Measurements from ENCODE around the gene CTBP2.
A peak's percentile ranks its signal among the peaks of the same experiment; 100 is the strongest.
"Not testable (repeated sequence)": the region's sequence is repeated elsewhere in the genome, so short reads cannot be mapped to it uniquely, and the experiment has no call there.

Gene CTBP2

GRCh38 chr10:125087191-125087896, 73.0 kb downstream of the CTBP2 start:
- no peak for DNase-seq (ENCODE audit: low read depth)

GRCh38 chr10:125086691-125087090, 73.7 kb downstream of the CTBP2 start:
- no peak for DNase-seq (ENCODE audit: low read depth)

DNA sequence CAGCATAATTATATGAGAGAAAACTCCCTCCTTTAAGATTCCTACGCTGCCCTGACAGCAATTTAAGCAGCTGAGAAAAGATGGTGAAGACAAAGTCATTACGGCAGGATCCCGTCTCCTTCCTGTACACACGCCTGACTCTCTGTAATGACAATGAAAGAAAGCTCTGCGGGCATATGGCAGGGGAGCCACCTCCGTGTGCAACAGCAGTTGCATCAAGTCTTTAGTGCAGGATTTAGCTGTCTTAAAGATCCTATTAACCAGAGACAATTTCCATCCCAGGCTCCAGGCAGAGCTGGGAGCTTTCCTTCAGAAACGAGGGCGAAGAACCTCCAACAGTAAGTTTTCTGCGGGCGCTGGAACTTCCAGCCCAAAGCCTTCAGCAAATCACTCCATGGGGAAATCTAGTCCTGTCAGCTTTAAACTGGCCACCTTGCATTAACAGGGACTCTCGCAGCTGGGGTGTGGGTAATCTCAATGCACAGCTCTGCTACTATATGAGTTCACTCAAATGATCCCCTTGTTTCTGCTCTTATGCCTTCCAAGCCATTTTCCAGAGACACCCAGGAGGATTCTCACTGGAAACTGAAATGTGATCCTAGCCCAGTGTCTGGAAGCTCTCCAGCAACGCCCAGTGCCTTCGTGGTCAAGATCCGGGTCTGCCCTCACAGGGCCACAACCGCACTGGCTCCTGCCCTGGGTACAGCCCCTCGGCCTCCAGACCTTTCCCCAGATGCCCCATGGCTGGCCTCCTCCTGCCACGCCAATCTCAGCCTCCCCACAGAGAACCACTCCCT, 74.9 kb downstream of the CTBP2 start:
- DNase-seq (ENCODE audit: low read depth) = peak; percentile 30

DNA sequence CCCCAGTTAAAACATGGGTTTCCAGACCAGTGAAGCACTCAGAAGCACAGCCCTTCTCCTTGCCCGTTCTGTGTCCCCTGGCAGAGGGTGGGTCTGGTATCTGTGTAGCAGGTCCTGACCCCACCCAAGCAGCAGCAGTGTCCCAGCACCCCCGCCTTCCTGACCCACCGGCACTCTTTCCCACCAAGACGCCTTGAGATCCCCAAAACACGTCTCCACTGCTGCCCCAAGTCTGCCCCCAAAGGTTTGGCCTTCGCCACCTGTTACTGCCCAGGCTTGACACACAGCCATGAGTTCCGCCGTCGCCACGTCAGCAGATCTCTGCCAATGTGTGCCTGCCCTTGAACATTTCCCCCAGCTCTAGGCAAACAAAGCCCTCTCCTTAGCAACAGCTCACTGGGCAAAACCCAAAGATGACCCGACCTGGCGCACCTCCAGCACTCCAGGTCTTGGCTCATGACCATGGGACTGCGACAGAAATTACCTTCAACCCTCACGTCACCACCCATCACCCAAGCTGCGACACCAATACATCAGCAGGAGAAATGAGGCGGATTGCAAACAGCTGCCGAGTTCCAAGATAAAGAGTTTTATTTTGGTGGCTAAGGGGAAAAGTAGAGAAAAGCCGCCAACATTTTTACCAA, 75.6 kb downstream of the CTBP2 start:
- no peak for DNase-seq (ENCODE audit: low read depth)

- DNase-seq (ENCODE audit: low read depth) = peak; percentile 99
These were observed 76.2 kb downstream of the CTBP2 start for GRCh38 chr10:125084191-125084613.

DNA sequence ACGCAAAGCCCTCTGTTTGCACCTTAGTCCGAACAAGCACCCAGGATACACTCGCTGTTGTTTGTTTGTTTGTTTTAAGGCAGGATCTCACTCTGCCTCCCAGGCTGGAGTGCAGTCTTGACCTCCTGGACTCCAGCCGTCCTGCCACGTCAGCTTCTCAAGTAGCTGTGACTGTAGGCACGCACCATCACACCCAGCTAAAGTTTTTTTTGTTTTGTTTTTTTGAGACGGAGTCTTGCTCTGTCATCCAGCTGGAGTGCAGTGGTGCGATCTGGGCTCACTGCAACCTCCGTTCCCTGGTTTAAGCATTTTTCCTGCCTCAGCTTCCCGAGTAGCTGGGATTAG, 76.8 kb downstream of the CTBP2 start:
- DNase-seq (ENCODE audit: low read depth) = peak; percentile 92

DNA sequence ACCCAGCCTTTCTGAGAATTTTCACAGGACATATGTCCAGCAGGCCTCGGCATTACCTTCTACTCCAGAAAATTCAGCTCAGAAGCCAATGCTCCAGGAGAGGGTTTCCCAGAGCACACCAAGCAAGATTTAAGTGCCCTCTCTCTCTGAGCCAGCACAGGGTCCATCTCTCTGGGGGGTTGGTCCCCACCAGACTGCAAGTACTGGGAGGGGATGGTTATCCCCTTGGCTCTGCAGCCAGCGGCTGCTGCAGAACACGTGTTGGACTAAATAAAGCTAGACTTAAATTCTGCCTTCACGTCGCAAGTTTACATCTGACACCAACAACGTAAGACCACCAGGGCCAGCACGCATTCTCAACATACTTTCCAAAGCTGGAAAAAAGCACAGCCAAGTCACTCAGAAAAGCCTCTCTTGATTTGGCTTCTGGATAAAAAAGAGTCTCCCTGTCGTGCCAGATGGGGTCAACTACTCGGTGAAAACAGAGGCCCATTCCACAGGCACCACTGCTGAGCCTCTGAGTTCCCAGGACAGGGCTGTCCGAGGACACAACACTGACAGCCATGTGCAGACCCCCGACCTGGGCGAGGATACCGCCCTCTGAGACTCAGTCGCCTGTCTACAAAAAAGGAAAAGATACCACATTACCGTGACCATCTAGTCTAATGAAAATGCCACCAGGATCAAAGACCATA, 77.3 kb downstream of the CTBP2 start:
- no peak for DNase-seq (ENCODE audit: low read depth)

GRCh38 chr10:125082471-125082870, 77.9 kb downstream of the CTBP2 start:
- not testable (repeated sequence) for DNase-seq (ENCODE audit: low read depth)

DNA sequence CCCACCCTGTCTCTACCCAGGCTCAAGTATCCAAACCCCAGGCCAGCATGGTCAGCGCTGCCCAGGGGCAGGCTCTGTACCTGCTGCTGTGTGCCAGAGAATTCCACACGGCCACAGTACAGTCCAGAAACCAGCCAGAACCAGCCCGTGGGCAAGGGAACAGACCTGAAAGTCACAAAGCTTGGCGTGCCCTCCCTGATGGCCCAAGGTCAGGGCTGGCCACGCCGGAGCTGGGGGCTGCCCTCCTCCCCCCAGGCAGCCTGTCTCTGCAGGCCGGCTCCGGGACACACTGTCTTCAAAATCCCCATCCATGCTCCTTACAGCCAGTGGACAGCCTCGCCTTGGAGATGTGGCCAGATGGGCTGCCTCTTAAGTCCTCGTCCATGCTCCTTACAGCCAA, 78.4 kb downstream of the CTBP2 start:
- DNase-seq (ENCODE audit: low read depth) = no peak

GRCh38 chr10:125080984-125081383, 79.4 kb downstream of the CTBP2 start:
- DNase-seq (ENCODE audit: low read depth) = no peak

GRCh38 chr10:125080296-125080695, 80.1 kb downstream of the CTBP2 start:
- DNase-seq (ENCODE audit: low read depth) = no peak

DNA sequence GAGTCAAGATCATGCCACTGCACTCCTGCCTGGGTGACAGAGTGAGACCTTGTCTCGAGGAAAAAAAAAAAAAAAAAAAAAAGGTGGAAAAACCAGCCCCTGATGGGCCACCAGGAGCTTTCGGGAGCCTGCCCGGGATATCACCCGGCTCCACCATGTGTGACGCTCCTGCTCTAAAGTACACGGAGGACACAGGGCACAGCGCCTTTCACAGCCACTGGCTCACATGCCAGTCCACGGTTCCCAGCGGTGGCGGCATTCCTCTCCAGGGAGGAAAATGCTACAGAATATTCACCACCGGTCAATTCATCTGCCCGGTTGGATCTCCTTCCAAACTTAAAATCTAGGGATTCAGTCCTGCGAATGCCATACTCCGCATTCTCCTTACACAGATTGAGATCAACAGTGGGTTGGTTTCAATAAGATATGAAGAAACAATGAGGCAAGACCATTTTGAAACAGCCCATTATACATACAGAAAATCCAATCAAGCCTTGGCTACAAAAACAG, 81.2 kb downstream of the CTBP2 start:
- DNase-seq (ENCODE audit: low read depth) = no peak

GRCh38 chr10:125076891-125077541, 83.3 kb downstream of the CTBP2 start:
- peak; percentile 34 for DNase-seq (ENCODE audit: low read depth)

DNA sequence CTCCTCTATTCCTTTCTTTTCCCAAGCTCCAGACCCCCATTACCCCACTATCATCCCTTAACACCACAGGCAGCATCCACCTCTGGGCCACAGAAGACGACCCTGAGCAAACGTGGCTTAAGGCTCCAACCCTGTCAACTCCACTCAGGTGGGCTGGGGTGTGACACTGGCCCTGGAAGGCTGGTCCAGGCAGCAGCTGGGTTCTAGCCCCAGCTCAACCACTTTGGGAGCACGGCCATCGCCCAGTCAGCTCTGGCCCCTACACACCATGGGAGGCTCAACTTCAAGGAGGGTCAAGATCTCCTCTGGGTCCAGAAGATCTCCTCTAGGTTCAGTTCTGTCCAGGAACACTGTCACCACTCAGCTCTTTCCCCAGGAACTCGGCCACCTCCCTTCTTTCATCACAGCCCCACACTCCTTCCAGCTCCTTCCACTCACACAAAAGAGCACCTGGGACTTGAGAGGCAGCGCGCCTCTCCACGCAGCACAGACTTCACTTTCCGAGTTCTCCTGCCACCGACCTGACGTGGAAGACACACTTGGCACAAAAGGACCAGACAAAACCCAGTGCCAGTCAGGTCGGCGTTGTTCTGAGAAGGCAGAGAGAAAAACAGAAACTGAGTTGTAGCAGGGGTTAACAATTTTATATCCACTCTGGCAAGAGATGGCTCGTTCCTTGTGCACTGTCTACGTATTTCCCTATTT, 84.1 kb downstream of the CTBP2 start:
- DNase-seq (ENCODE audit: low read depth) = no peak

DNA sequence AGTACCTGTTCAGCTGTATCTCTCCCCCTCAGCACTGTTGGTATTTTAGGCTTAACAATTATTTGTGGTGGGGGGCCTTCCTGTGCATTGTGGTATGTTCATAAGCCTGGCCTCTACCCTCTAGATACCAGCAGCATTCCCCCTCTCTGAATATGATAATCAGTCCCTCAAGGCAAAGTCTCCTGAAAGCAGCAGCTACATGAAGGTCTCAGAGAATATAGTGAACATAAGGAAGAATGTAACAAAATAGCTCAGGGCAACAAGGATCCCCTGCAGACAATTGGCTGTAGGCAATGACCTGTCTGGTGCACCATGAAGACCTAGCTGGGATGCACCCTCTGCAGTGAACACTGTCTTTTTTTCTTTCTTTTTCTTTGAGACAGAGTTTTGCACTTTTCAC, 86.4 kb downstream of the CTBP2 start:
- no peak for DNase-seq (ENCODE audit: low read depth)

GRCh38 chr10:125072794-125073193, 87.6 kb downstream of the CTBP2 start:
- DNase-seq (ENCODE audit: low read depth) = no peak

GRCh38 chr10:125071008-125071407, 89.4 kb downstream of the CTBP2 start:
- no peak for DNase-seq (ENCODE audit: low read depth)

- DNase-seq (ENCODE audit: low read depth) = no peak
These were observed 92.0 kb downstream of the CTBP2 start for GRCh38 chr10:125068406-125068805.

DNA sequence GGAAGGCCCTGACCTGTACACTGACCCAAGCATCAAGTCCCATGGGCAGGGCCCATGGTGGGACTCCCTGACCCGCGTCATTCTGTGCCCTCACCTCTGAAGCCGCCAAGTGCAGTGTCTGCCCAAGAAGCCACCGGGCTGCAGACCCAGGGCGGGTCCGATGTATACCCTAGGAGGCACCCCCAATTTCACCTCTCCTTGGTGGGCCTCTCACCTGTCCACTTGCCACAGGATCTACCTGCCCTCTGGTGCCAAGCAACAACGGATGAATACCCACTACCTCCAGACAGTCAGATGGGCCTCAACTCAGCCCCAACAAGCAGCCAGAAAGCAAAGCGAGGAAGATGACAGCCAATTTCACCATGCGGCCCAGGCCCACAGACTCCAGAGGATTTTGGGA, 92.6 kb downstream of the CTBP2 start:
- DNase-seq (ENCODE audit: low read depth) = no peak

DNA sequence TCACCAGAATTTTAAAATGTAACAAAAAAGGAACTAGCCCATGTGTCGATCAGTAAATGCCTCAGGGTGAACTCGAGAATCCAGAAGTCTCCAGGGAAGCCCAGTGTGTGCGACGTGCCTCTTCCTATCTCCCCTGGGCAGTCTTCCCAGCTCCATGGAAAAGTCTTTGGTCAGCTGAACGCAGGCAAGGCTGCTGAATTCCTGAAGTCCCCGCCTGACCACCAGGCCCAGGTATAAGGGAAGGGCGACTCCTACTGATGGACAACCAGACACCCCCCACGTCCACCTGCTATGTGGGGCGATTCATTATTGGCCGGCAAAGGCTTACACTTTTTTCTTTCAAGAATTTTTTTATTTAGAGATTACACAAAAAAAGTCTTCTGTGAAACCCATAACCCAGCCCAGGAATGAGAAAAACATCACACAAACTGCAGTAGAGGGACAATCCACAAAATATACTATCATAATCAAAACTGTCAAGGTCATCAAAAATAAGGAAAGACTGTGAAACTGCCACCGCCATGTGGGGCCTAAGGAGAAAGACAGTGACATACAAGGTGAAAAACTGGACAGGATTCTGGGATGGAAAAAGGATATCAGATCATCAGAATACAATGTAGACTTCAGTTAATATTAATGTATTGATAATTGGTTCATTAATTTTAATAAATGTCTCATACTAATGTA, 93.5 kb downstream of the CTBP2 start:
- no peak for DNase-seq (ENCODE audit: low read depth)
